IMR-90 (cell line): ENCODE measurements around the gene TROAP. TPM values are rescaled to one million over a fixed set of nuclear protein-coding genes. Genes with fewer than 3 reads are reported as not detected.
A peak's percentile ranks its signal among the peaks of the same experiment; 100 is the strongest.

ENCODE experiments used
- ATAC-seq: fragments of 200-7000 bp; cut with Tn5 transposase; 2 replicates; pipeline ENCODE4 v1.9.1; 2020; ENCODE audit warnings: low read depth, mild to moderate bottlenecking, moderate library complexity
- BruUV-seq: library from RNA; stranded (reverse); fragments of 400-500 nt; replicated peaks from 2 replicates; lab custom pipeline; 2021; lab: Mats Ljungman, UMichigan
- CTCF ChIA-PET: fragments of 300-600 bp; formaldehyde crosslinking; extraction: SDS; loops from one replicate; lab custom pipeline; 2021; ENCODE audit warnings: antibody characterized with exemption; lab: Yijun Ruan, JAX
- POLR2A ChIA-PET: fragments of 300-600 bp; sonication (Branson Sonifier 250); formaldehyde crosslinking; loops from one replicate; lab custom pipeline; 2022; ENCODE audit warnings: antibody characterized with exemption; ENCODE audit not compliant: unreplicated experiment; lab: Charles Lee
- DNase-seq: peaks from one replicate; pipeline ENCODE4 v3.0.0; 2013
- H2AFZ ChIP-seq: replicated peaks from 2 replicates; pipeline ENCODE3; 2013; ENCODE audit warnings: low read length, mild to moderate bottlenecking; ENCODE audit not compliant: poor library complexity
- H2AK5ac ChIP-seq: 2 replicates; pipeline ENCODE4 v1.6.1; 2013; ENCODE audit warnings: low read depth, low read length, inconsistent platforms
- H2AK9ac ChIP-seq: replicated peaks from 2 replicates; pipeline ENCODE3; 2013; ENCODE audit warnings: mild to moderate bottlenecking, low read depth, low read length, moderate library complexity; ENCODE audit not compliant: poor library complexity
- H2BK120ac ChIP-seq: 2 replicates; pipeline ENCODE4 v1.6.1; 2013; ENCODE audit warnings: low read depth, low read length, inconsistent platforms
- H2BK15ac ChIP-seq: 3 replicates; pipeline ENCODE4 v1.6.1; 2013; ENCODE audit warnings: low read depth, low read length, inconsistent platforms
- H2BK20ac ChIP-seq: 2 replicates; pipeline ENCODE4 v1.6.1; 2013; ENCODE audit warnings: low read depth, mild to moderate bottlenecking, inconsistent platforms, low read length, moderate library complexity
- H2BK5ac ChIP-seq: 2 replicates; pipeline ENCODE4 v1.6.1; 2013; ENCODE audit warnings: mild to moderate bottlenecking, low read depth, low read length, inconsistent platforms; ENCODE audit not compliant: poor library complexity, severe bottlenecking
- H3K14ac ChIP-seq: replicated peaks from 2 replicates; pipeline ENCODE4 v1.6.1; 2013; ENCODE audit warnings: low read depth, low read length, inconsistent platforms
- H3K18ac ChIP-seq: 2 replicates; pipeline ENCODE4 v1.6.1; 2013; ENCODE audit warnings: low read depth, low read length, control low read depth
- H3K23ac ChIP-seq: 2 replicates; pipeline ENCODE4 v1.6.1; 2013; ENCODE audit warnings: low read depth, low read length, inconsistent platforms
- H3K27ac ChIP-seq: 2 replicates; pipeline ENCODE4 v1.5.1; 2013; ENCODE audit warnings: mild to moderate bottlenecking, control low read depth, low read length; ENCODE audit not compliant: insufficient read depth
- H3K27me3 ChIP-seq: 2 replicates; pipeline ENCODE4 v1.6.1; 2013; ENCODE audit warnings: low read length; ENCODE audit not compliant: control insufficient read depth, insufficient read depth
- H3K36me3 ChIP-seq: 2 replicates; pipeline ENCODE4 v1.6.1; 2013; ENCODE audit warnings: low read length, mixed read lengths; ENCODE audit not compliant: control insufficient read depth, insufficient read depth
- H3K4ac ChIP-seq: 2 replicates; pipeline ENCODE4 v1.6.1; 2013; ENCODE audit warnings: low read depth, low read length, inconsistent platforms
- H3K4me1 ChIP-seq: 2 replicates; pipeline ENCODE4 v1.6.1; 2013; ENCODE audit warnings: low read length, mixed read lengths; ENCODE audit not compliant: control insufficient read depth, insufficient read depth
- H3K4me2 ChIP-seq: 2 replicates; pipeline ENCODE4 v1.6.1; 2013; ENCODE audit warnings: low read depth, mild to moderate bottlenecking, control low read depth, low read length, moderate library complexity
- H3K4me3 ChIP-seq: 2 replicates; pipeline ENCODE4 v1.5.1; 2013; ENCODE audit warnings: low read depth, mild to moderate bottlenecking, control low read depth, low read length, moderate library complexity; ENCODE audit not compliant: insufficient read depth
- H3K56ac ChIP-seq: 2 replicates; pipeline ENCODE4 v1.6.1; 2013; ENCODE audit warnings: low read length, inconsistent platforms; ENCODE audit not compliant: insufficient read depth; ENCODE audit errors: extremely low read depth
- H3K79me1 ChIP-seq, 2 experiments: 2 replicates each; pipeline ENCODE4 v1.6.1; 2013; ENCODE audit warnings: low read length in 2 of 2, inconsistent platforms in 1 of 2, low read depth in 1 of 2
- H3K9ac ChIP-seq: 2 replicates; pipeline ENCODE4 v1.6.1; 2013; ENCODE audit warnings: low read depth, low read length, control low read depth
- H3K9me1 ChIP-seq: 2 replicates; pipeline ENCODE4 v1.6.1; 2013; ENCODE audit warnings: low read length, inconsistent platforms; ENCODE audit not compliant: insufficient read depth
- H3K9me3 ChIP-seq: 2 replicates; pipeline ENCODE4 v1.6.1; 2013; ENCODE audit warnings: low read length; ENCODE audit not compliant: control insufficient read depth, insufficient read depth
- H4K20me1 ChIP-seq: 2 replicates; pipeline ENCODE4 v1.6.1; 2013; ENCODE audit warnings: low read length, inconsistent platforms; ENCODE audit not compliant: insufficient read depth
- H4K5ac ChIP-seq: 2 replicates; pipeline ENCODE4 v1.6.1; 2013; ENCODE audit warnings: mild to moderate bottlenecking, low read depth, low read length, control low read depth
- H4K8ac ChIP-seq, 2 experiments: 2 replicates each; pipeline ENCODE4 v1.6.1; 2013; ENCODE audit warnings: low read depth in 2 of 2, low read length in 2 of 2, control low read depth in 1 of 2, inconsistent platforms in 1 of 2
- H4K91ac ChIP-seq: 2 replicates; pipeline ENCODE4 v1.6.1; 2013; ENCODE audit warnings: low read depth, low read length, inconsistent platforms; ENCODE audit not compliant: insufficient read depth
- WGBS, 2 experiments: methylation state at CpG; one replicate each; pipeline versions ENCODE4 v1.1.5 to v1.1.7; 2013; ENCODE audit warnings: missing lambda C conversion rate in 2 of 2; ENCODE audit not compliant: insufficient read length in 1 of 2; ENCODE audit errors: extremely low coverage in 2 of 2; 5-methylcytosine and 5-hydroxymethylcytosine counted together
- dilution Hi-C: fragments of 300-500 bp; cut with HindIII; formaldehyde crosslinking; loops from one replicate; pipeline ENCODE4 v1.14.3; 2018; ENCODE audit warnings: low sequenced_read_pairs; ENCODE audit not compliant: unreplicated experiment
- in situ Hi-C: fragments of 300-500 bp; cut with MboI; formaldehyde crosslinking; loops from 3 replicates; pipeline ENCODE4 v1.14.3; 2019; ENCODE audit warnings: low sequenced_read_pairs, inconsistent platforms, mixed read lengths
- intact Hi-C: fragments of 100-400 bp; cut with micrococcal nuclease; formaldehyde crosslinking; loops from 2 replicates; pipeline ENCODE4 v1.10.0; 2022
- polyA plus RNA-seq, 3 experiments: library from polyadenylated mRNA; depleted of rRNA; stranded (reverse); fragments of >200 nt; gene quantifications; 2 replicates each; pipeline ENCODE4 v1.2.3, GENCODE V29; 2012; ENCODE audit warnings: low replicate concordance in 1 of 3
- total RNA-seq: library from RNA; depleted of rRNA; stranded (reverse); fragments of >200 nt; gene quantifications from 2 replicates; pipeline ENCODE4 v1.2.3, GENCODE V29; 2012
- TF ChIP-seq, protein P1 (sequence below): fragments of 150-350 bp; IDR thresholded peaks from 2 replicates; pipeline ENCODE4 v1.6.1; 2017; ENCODE audit warnings: mild to moderate bottlenecking, antibody characterized with exemption, low read length, low read depth

The TROAP gene
- total and polyA plus RNA-seq, 2 of the 4 experiments (the other 2 are of a cell fraction) = 21.5 to 29.3 TPM

DNA sequence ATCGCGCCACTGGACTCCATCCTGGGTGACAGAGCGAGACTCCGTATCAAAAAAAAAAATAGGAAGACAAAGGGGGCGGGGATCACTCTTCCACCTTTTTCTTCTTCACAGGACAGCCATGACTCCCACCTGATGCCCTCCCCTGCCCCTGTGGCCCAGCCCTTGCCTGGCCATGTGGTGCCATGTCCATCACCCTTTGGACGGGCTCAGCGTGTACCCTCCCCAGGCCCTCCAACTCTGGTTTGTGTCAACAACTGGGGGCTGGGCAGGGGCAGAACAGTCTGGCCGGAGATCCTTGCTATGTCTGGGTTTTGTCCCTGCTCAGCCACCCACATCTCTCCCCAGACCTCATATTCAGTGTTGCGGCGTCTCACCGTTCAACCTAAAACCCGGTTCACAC is 5.8 kb downstream of the TROAP start:
- H3K4me3 ChIP-seq = no peak overlapping the region
- H3K9me1 ChIP-seq = no peaks in the 10 kb centered on the region
- H3K79me1 ChIP-seq = peaks cover 4 to 27% of the 10 kb centered on the region in 2 experiments; a peak in 3 of 4 replicates
- H3K9ac ChIP-seq = no peak overlapping the region
- H2BK5ac ChIP-seq = no peak overlapping the region
- H4K8ac ChIP-seq = no peak overlapping the region
- H3K4ac ChIP-seq = no peak overlapping the region
- BruUV-seq = no TSS peak
- TF ChIP-seq, protein P1, sequence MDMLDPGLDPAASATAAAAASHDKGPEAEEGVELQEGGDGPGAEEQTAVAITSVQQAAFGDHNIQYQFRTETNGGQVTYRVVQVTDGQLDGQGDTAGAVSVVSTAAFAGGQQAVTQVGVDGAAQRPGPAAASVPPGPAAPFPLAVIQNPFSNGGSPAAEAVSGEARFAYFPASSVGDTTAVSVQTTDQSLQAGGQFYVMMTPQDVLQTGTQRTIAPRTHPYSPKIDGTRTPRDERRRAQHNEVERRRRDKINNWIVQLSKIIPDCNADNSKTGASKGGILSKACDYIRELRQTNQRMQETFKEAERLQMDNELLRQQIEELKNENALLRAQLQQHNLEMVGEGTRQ = no peak
- dilution Hi-C loops = no loop called here
- H3K23ac ChIP-seq = no peak overlapping the region
- WGBS, 2 experiments = 96% methylated on average over 4 of the region's 12 CpGs; no CpG with 5 or more reads in 1 of the 2 experiments
- ChIA-PET CTCF (no interaction called here), POLR2A (no interaction called here)
- peak overlapping the region; percentile 55 for H2AK9ac ChIP-seq
- H2AK5ac ChIP-seq = no peak overlapping the region
- no peak overlapping the region for H3K18ac ChIP-seq
- in situ Hi-C loops = no loop called here
- H3K56ac ChIP-seq = no peak overlapping the region
- no peak overlapping the region for H2BK20ac ChIP-seq
- H3K9me3 ChIP-seq = no peaks in the 10 kb centered on the region
- H3K27me3 ChIP-seq = peaks cover 2% of the 10 kb centered on the region; the same call in 1 of the 2 replicates
- H3K4me1 ChIP-seq = peaks cover 2% of the 10 kb centered on the region; the same call in 1 of the 2 replicates
- no peak overlapping the region for H3K4me2 ChIP-seq
- no peak for ATAC-seq
- H2BK120ac ChIP-seq = no peak overlapping the region
- no peak overlapping the region for H3K27ac ChIP-seq
- intact Hi-C loops = no loop called here
- no peak for DNase-seq
- H4K20me1 ChIP-seq = no peaks in the 10 kb centered on the region
- H4K91ac ChIP-seq = no peak overlapping the region
- H4K5ac ChIP-seq = no peak overlapping the region
- H3K14ac ChIP-seq = no peak overlapping the region
- no peak overlapping the region for H2AFZ ChIP-seq
- H2BK15ac ChIP-seq = no peak overlapping the region
- peaks cover 6% of the 10 kb centered on the region for H3K36me3 ChIP-seq
